Stomach (tissue), 9 donors: ENCODE results near the gene RNU2-63P. TPM values are rescaled to one million over a fixed set of nuclear protein-coding genes. Genes with fewer than 3 reads are reported as not detected.

Experiments
- DNase-seq, 2 donors: peaks; one replicate each; pipeline versions ENCODE4 v3.0.0 to v3.0.0-alpha.2; 2013 to 2019
- H3K27ac ChIP-seq, 5 donors: fragments of 200-600 bp in 4 of 5; sonication (generic) in 4 of 5; one replicate each; pipeline ENCODE4 v1.5.1; 2013 to 2019; ENCODE audit warnings: mild to moderate bottlenecking in 1 of 5, moderate library complexity in 1 of 5
- H3K27me3 ChIP-seq, 3 donors: fragments of 200-600 bp; sonication (generic); one replicate each; pipeline ENCODE4 v1.5.1; 2017 to 2019; ENCODE audit warnings: mixed run types in 1 of 3
- H3K36me3 ChIP-seq, 4 donors: fragments of 200-600 bp; sonication (generic); 1 replicate in 3 of 4; 2 replicates in 1 of 4; pipeline ENCODE4 v1.5.1; 2016 to 2019
- H3K4me1 ChIP-seq, 4 donors: fragments of 200-600 bp; sonication (generic); one replicate each; pipeline ENCODE4 v1.5.1; 2016 to 2019
- H3K4me3 ChIP-seq, 4 donors: fragments of 200-600 bp; sonication (generic) in 3 of 4; one replicate each; pipeline ENCODE4 v1.5.1; 2016 to 2019; ENCODE audit warnings: mild to moderate bottlenecking in 1 of 4
- H3K9me3 ChIP-seq, 4 donors: fragments of 200-600 bp; sonication (generic); one replicate each; pipeline ENCODE4 v1.5.1; 2016 to 2019
- CTCF ChIP-seq, 7 experiments: fragments of 450-650 bp in 4 of 7; fragments of 200-600 bp in 3 of 7; sonication (generic) in 3 of 7; IDR thresholded peaks; one replicate each; pipeline ENCODE4 v1.5.1; 2016 to 2019; ENCODE audit warnings: antibody characterized with exemption in 7 of 7, control low read depth in 2 of 7, mild to moderate bottlenecking in 1 of 7
- EP300 ChIP-seq: sonication (generic); formaldehyde crosslinking; IDR thresholded peaks from one replicate; pipeline ENCODE4 v1.6.1; 2017; ENCODE audit warnings: antibody characterized with exemption
- POLR2A ChIP-seq, 4 donors: fragments of 450-650 bp; IDR thresholded peaks; one replicate each; pipeline ENCODE4 v1.6.1; 2016; ENCODE audit warnings: antibody characterized with exemption in 4 of 4, control low read depth in 2 of 4, mild to moderate bottlenecking in 1 of 4, moderate library complexity in 1 of 4
- POLR2AphosphoS5 ChIP-seq, 3 donors: sonication (generic); formaldehyde crosslinking; IDR thresholded peaks; one replicate each; pipeline ENCODE4 v1.6.1; 2016; ENCODE audit warnings: antibody characterized with exemption in 3 of 3
- WGBS, 5 donors: extraction: QIAGEN DNeasy Blood & Tissue Kit in 3 of 5; methylation state at CpG; one replicate each; pipeline versions ENCODE4 v1.1.5 to v1.1.7; 2013 to 2018; 5-methylcytosine and 5-hydroxymethylcytosine counted together
- intact Hi-C: fragments of 100-400 bp; cut with DNase I; formaldehyde crosslinking; loops from one replicate; pipeline ENCODE4 v1.15.1; 2023; ENCODE audit warnings: low total_unique reads
- polyA plus RNA-seq, 3 donors: library from polyadenylated mRNA; stranded (reverse); fragments of 200-250 nt; gene quantifications; one replicate each; pipeline ENCODE4 v1.2.3, GENCODE V29; 2013
- total RNA-seq, 5 donors: library from RNA; depleted of rRNA; stranded (reverse); fragments of >200 nt; gene quantifications; one replicate each; pipeline versions ENCODE4 v1.1.0 to v1.2.3, GENCODE V29; 2014 to 2016
- donor health status: healthy with polysubstance abuse.
- donor health status: Bipolar disorder and iron deficiency.
- donor health status: healthy.

RNU2-63P gene
- total and polyA plus RNA-seq, 8 donors, result not detected

GRCh38 chr2:88058191-88058590, 41.8 kb upstream of the RNU2-63P start:
- H3K4me1 ChIP-seq, result peaks cover 11 to 33% (median 20%) of the 10 kb centered on the region in 4 donors
- intact Hi-C loops, result loop anchor here (5.0 kb wide), 1 partner anchor 119 kb away; no protein-coding TSS in a partner anchor
- WGBS, 5 donors, result 90 to 95% (median 91%) methylated on average over 5 of the region's 5 CpGs

GRCh38 chr2:88057437-88057844, 41.1 kb upstream of the RNU2-63P start:
- no peak for DNase-seq
- Histone ChIP-seq H3K27me3 (no peaks in the 10 kb centered on the region), H3K4me1 (peaks cover 11 to 41% (median 27%) of the 10 kb centered on the region in 4 donors), H3K4me3 (no peak overlapping the region), H3K27ac (no peak overlapping the region), H3K36me3 (no peaks in the 10 kb centered on the region), H3K9me3 (no peaks in the 10 kb centered on the region)
- intact Hi-C loops, result loop anchor here (5.0 kb wide), 1 partner anchor 120 kb away; no protein-coding TSS in a partner anchor
- TF ChIP-seq POLR2A (IDR thresholded peaks at IDR 0.05) (no peak), CTCF (IDR thresholded peaks at IDR 0.05) (no peak), EP300 (no peak), POLR2AphosphoS5 (IDR thresholded peaks at IDR 0.05) (no peak)
- 60 to 64% (median 61%) methylated on average over 4 of the region's 4 CpGs for WGBS, 5 donors

More at GRCh38 chr2:88058191-88058590, 41.8 kb upstream of the RNU2-63P start:
- TF ChIP-seq CTCF (IDR thresholded peaks at IDR 0.05) (no peak), POLR2A (IDR thresholded peaks at IDR 0.05) (no peak), EP300 (no peak), POLR2AphosphoS5 (IDR thresholded peaks at IDR 0.05) (no peak)
- no peak for DNase-seq
- Histone ChIP-seq H3K27ac (no peak overlapping the region), H3K36me3 (no peaks in the 10 kb centered on the region), H3K4me3 (no peak overlapping the region), H3K9me3 (no peaks in the 10 kb centered on the region), H3K27me3 (no peaks in the 10 kb centered on the region)

GRCh38 chr2:88055371-88056128, 39.2 kb upstream of the RNU2-63P start, which contains the start of gene KRCC1:
Gene KRCC1, minus strand, starts transcription at chr2:88055783. Its CDS starts 27,220 bp downstream, at chr2:88028563.
- 0% methylated on average over 28 to 77 of the region's 77 CpGs for WGBS, 5 donors
- TF ChIP-seq POLR2A (IDR thresholded peaks at IDR 0.05) (peak in 2 of 4 donors; percentile 51 to 77), POLR2AphosphoS5 (IDR thresholded peaks at IDR 0.05) (peak; percentile 77 to 98 (median 96)), CTCF (IDR thresholded peaks at IDR 0.05) (peak in 1 of 7 experiments; percentile 22), EP300 (no peak)
- intact Hi-C loops, result loop anchor here (5.0 kb wide), 1 partner anchor 122 kb away; no protein-coding TSS in a partner anchor

GRCh38 chr2:88054782-88055370, 38.5 kb upstream of the RNU2-63P start:
- peak in 1 of 2 donors; percentile 26 for DNase-seq
- intact Hi-C loops, result loop anchor here (5.0 kb wide), 1 partner anchor 122 kb away; no protein-coding TSS in a partner anchor

More at GRCh38 chr2:88055371-88056128, 39.2 kb upstream of the RNU2-63P start, which contains the start of gene KRCC1:
- Histone ChIP-seq H3K9me3 (no peaks in the 10 kb centered on the region), H3K27me3 (no peaks in the 10 kb centered on the region), H3K27ac (peak within 1 kb of the TSS; percentile 94 to 100 (median 98)), H3K4me3 (peak within 1 kb of the TSS; percentile 65 to 94 (median 82)), H3K36me3 (no peaks in the 10 kb centered on the region), H3K4me1 (peaks cover 17 to 55% (median 33%) of the 10 kb centered on the region in 4 donors)
- peak; percentile 97 to 99 for DNase-seq

More at GRCh38 chr2:88054782-88055370, 38.5 kb upstream of the RNU2-63P start:
- Histone ChIP-seq H3K4me1 (peaks cover 17 to 54% (median 33%) of the 10 kb centered on the region in 4 donors), H3K27me3 (no peaks in the 10 kb centered on the region), H3K9me3 (no peaks in the 10 kb centered on the region), H3K4me3 (peak overlapping the region; percentile 65 to 94 (median 82)), H3K27ac (peak overlapping the region; percentile 94 to 100 (median 98)), H3K36me3 (no peaks in the 10 kb centered on the region)
- TF ChIP-seq POLR2A (IDR thresholded peaks at IDR 0.05) (no peak), EP300 (no peak), CTCF (IDR thresholded peaks at IDR 0.05) (no peak), POLR2AphosphoS5 (IDR thresholded peaks at IDR 0.05) (no peak)
- 11 to 28% (median 17%) methylated on average over 25 of the region's 25 CpGs for WGBS, 5 donors
